Adipose tissue (tissue), 3 donors: Measurements from ENCODE around the gene FGF1. TPM values are rescaled to one million over a fixed set of nuclear protein-coding genes. Genes with fewer than 3 reads are reported as not detected.
"Not testable (repeated sequence)": the region's sequence is repeated elsewhere in the genome, so short reads cannot be mapped to it uniquely, and the experiment has no call there.

Experiments
- H3K27ac ChIP-seq: one replicate; pipeline ENCODE4 v1.5.1; 2013; ENCODE audit warnings: low read depth, low read length
- WGBS, 3 donors: extraction: QIAGEN DNeasy Blood & Tissue Kit; methylation state at CpG; one replicate each; pipeline ENCODE4 v1.1.7; 2013; 5-methylcytosine and 5-hydroxymethylcytosine counted together
- polyA plus RNA-seq, 3 donors: library from polyadenylated mRNA; stranded (reverse); fragments of 200-250 nt; gene quantifications; one replicate each; pipeline ENCODE4 v1.2.3, GENCODE V29; 2013
- donor health status: healthy with polysubstance abuse.
- donor health status: Bipolar disorder and iron deficiency.
- donor health status: healthy.

FGF1 gene
- polyA plus RNA-seq, 3 donors = 0.75 to 2.5 (median 2.4) TPM

DNA sequence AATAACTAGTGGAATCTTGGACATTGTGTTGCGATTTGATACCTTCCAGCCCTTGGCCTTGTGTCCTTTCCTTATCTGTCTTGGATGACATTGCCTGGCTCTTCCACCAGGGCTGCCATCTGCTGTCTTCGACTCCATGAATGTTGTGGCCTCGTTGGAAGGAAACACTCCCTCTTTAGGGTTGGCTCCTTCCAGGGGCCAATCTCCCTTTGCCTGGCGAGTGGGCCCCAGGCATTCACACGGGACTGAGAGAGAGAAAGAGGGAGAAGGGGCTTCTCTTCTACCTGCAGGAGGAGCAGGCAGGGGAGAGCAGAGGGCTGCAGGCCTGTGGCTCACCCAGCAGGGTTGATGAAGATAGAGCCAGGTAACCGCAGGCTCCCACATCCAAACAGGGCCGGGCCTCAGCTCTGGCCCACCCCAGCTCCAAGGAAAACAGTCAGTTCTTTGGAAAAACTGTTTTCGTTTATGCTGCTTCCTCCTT, 31.3 kb downstream of the FGF1 start:
- 63 to 69% (median 66%) methylated on average over 8 of the region's 8 CpGs for WGBS, 3 donors
- no peak overlapping the region for H3K27ac ChIP-seq

DNA sequence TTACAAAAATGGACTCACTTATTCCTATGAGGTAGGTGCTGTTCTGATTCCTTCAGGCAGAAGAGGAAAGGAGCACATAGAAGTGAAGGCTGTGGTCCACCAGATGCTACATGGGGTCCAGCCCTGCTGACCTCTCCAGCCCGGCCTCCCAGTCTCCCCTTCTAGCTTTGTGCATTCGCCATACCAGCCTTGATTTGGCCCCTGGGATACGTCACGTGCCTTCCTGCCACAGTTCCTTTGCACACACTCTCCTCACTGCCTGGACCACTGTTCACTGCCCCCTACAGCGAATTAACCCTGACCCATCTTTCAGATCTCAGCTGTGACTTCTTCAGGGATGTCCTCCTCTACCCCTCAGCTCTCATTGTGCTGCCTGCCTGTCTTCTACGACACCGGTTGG, 32.6 kb downstream of the FGF1 start:
- WGBS, 3 donors = 84 to 94% (median 94%) methylated on average over 7 of the region's 7 CpGs
- no peak overlapping the region for H3K27ac ChIP-seq

DNA sequence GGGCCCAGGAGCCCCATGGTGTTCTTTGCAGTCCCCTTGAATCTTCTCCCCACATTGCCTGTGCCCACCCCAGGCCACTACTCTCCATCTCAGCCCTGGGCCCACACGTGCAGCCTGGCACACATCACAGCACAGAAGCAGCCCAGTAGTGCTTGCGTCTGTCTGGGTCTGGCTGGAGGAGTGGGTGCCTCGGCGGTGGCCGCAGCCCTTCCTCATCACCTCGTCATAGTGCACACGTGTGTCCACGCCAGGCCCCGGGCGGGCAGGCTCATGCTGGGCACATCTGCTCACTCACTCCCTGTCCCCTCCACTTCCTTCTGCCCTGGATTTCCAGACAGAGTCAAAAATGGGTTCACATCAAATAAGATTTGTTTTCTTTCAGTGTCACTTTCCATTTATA, 33.3 kb downstream of the FGF1 start:
- WGBS, 3 donors = 81 to 92% (median 82%) methylated on average over 10 of the region's 10 CpGs
- no peak overlapping the region for H3K27ac ChIP-seq

DNA sequence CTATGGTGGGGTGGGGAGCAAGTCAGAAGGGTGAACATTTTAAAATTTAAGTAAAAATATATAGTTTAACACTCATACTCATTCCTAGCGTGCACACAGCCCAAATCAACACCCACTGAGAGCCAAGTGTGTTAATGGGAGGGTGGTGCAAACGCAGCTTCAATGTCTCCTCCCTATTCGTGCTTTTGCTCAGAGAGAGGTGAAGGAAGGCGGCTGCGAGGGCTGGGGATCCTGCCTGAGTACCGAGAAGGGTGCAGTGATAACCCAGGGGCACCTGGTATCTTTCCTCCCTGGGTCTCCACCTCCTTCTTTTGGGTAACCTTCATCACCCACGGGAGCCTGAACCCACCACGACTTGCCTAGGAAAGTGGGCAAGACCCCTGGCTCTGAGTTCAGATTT, 35.0 kb downstream of the FGF1 start:
- WGBS, 3 donors = 55 to 85% (median 75%) methylated on average over 8 of the region's 8 CpGs
- no peak overlapping the region for H3K27ac ChIP-seq

DNA sequence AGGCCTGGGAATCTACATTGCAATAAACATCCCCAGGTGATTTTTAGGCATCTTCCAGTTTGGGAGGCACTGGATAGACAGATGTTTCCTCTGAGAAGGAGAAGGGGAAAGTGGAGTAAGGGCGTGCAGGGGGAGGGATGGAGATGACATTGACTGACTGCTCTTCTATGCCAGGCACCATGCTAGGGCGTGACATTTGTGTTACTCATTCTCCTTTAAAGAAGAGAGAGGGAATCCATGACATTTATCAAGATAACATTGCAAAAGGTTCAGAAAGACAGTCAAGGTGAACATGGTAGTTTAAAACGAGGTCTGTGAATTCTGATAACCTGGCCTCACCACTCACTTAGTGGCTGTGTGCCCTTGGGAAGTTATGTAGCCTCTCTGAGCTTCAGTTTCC, 35.8 kb downstream of the FGF1 start:
- WGBS, 3 donors = 63 to 83% (median 68%) methylated on average over 3 of the region's 3 CpGs
- H3K27ac ChIP-seq = no peak overlapping the region

DNA sequence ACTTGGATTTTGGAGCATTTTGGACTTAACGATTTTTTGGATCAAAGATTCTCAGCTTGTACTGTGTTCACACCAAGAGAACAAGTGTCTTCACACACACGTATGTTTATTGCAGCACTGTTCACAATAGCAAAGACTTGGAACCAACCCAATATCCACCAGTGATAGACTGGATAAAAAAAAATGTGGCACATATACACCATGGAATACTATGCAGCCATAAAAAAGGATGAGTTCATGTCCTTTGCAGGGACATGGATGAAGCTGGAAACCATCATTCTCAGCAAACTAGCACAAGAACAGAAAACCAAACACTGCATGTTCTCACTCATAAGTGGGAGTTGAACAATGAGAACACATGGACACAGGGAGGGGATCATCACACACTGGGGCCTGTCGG, 37.8 kb downstream of the FGF1 start:
- 89 to 96% (median 95%) methylated on average over 3 of the region's 3 CpGs for WGBS, 3 donors
- not testable (repeated sequence) for H3K27ac ChIP-seq

DNA sequence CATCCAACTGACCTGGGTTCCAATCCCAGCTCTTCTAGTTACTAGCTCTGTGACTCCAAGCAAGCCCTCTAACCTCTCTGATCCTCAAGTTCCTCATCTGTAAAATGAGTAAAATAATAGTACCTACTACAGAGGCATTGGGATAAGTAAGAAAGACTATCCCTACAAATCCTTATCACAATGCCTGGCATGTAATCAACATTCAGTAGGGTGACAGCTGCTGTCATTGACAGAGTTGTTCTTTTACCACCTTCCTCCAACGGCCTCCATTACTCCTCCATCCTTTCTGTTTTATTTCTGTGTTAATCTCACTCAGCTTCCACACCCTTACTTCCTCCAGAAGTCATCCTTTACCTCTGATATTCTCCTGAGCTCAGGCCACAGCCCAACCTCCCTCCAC, 40.4 kb downstream of the FGF1 start:
- WGBS, 3 donors = 47 to 73% (median 57%) methylated on average over 1 of the region's 1 CpG
- no peak overlapping the region for H3K27ac ChIP-seq

DNA sequence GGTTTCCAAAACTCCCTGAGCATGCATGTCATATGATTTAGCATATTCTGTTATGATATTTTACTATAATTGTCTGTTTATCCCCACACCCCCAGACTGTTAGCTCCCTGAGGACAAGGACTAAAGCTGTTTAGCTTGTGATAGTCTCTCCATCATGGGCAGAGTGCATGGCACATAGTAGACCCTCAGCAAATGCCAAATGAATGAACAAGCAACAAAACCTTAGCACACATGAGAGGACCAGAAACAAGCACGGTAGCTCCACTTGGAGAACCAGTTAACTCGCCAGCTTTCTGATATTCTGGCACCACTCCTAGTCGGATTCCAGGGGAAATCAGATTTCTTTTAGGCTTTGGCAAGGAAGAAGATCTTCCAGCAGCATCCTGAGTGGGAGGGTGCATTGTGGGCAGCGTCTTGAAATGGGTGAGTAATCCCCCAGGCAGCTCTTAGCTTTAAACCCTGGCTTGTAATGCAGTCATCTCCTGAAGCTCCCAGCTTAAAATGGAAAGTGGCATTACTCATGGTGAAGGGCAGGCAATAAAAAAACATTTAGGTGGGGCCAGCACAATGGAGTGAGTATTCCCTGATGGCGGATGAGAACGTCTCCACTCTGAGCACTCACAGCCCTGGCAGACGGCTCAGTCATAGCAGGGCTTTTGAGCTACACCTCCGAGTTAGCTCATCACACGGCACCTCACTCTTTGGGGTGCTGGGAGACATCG, 41.1 kb downstream of the FGF1 start:
- H3K27ac ChIP-seq = no peak overlapping the region
- WGBS, 3 donors = 46 to 52% (median 46%) methylated on average over 10 of the region's 10 CpGs

DNA sequence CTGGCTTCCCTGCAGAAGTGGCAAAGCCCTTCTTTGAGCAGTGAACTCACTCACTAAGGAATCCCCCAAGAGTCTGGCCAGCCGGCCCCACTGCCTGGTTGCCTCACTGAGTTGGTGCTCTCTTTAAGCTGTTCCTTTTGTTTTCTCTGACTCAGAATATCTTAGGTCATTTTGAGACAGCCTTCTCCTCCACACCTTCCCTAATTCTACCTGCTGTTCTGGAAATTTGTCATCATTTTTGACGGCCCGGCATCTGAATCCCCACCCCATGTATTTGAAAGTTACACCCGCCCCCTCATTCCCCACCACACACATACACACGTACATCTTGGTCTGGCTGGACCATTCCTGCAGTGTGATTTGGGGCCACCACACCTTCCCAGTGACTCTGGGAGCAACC, 41.8 kb downstream of the FGF1 start:
- H3K27ac ChIP-seq = no peak overlapping the region

DNA sequence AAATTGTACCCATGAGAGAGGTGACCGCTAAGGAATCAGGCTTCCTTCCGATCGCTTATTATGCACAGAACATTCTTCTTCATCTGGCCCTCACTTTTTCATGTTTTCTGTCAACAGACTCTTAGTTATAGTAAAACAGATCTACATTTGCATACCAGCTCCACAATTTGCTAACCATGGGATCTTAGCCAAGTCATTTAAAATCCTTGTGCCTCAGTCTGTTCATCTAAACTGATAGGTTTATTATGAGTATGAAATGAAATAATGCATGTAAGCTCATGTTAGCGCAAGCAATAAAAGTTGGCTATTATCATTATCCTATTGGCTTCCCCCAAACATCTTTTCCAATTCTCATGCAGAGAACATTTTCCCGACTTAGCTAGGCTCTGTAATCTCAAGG, 42.3 kb downstream of the FGF1 start:
- 72 to 82% (median 80%) methylated on average over 5 of the region's 5 CpGs for WGBS, 3 donors
- H3K27ac ChIP-seq = no peak overlapping the region

More for the DNA sequence above, 41.8 kb downstream of the FGF1 start:
- WGBS, 3 donors = 62 to 81% (median 78%) methylated on average over 5 of the region's 5 CpGs

DNA sequence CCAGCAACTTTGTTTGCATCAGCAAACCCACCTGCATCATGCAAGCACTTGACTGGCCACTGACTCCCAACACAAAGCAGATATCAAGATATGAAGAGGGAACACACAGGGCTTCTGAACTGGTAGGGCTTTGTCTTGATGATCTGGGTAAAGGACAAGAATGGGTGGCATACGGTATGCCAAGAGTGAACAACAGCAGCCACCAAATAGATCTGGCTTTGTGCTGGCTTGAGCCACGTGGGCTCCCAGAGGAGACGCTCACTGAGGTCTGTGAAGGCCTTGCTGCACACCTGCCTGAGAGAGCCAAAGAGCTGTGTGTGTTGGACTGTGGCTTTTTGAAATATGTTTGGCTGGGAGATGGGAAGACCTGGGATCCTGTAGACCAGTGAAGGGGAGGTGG, 43.5 kb downstream of the FGF1 start:
- 74 to 94% (median 90%) methylated on average over 3 of the region's 3 CpGs for WGBS, 3 donors
- no peak overlapping the region for H3K27ac ChIP-seq

DNA sequence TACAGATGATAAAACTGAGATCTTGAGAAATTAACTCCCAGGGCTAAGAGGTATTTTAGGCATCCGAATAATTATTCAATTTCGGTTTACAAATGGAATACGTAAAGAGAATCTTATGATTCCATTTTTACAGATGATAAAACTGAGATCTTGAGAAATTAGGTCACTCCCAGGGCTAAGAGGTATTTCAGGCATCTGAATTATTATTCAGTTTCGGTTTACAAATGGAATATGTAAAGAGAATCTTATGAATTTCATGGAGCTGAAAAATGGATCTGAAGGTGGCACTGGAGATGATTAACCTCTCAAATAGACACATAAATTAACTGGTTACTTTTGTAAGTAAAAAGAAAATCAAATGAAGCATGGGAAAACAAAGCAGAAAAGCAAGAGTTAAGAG, 44.2 kb downstream of the FGF1 start:
- WGBS, 3 donors = 75 to 87% (median 83%) methylated on average over 4 of the region's 4 CpGs
- no peak overlapping the region for H3K27ac ChIP-seq

DNA sequence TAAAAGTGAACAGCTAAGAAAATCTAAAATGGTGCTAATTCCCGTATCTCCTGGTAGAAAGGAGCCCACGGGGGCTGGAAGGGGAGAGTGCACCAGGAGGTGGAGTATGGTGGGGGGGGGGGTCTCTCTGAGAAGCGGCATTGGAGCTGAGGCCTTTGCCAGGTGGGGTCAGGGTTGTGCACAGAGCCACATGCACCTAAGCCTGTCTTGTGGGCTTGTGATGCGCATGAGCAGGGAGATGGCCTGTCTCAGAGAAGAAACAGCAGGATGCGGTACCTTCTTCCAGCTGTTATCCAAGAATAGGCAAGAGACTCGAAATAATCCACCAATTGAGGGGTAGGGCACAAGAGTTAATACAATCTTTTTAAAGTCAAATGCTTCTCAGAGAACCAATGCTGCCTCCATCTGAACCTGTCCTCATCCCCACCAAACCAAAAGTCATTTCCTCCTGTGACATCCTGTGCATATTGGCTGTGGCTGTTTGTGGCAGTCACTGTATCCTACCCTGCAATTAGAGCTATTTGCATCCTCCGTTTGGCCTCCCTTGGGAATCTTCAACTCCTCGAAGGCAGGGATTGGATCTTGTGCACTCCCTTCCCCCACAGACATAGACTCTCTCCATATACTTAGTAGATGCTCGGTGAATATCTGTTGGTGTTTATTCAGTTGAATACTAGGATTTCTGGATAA, 45.4 kb downstream of the FGF1 start:
- 66 to 72% (median 68%) methylated on average over 9 of the region's 9 CpGs for WGBS, 3 donors
- H3K27ac ChIP-seq = no peak overlapping the region

DNA sequence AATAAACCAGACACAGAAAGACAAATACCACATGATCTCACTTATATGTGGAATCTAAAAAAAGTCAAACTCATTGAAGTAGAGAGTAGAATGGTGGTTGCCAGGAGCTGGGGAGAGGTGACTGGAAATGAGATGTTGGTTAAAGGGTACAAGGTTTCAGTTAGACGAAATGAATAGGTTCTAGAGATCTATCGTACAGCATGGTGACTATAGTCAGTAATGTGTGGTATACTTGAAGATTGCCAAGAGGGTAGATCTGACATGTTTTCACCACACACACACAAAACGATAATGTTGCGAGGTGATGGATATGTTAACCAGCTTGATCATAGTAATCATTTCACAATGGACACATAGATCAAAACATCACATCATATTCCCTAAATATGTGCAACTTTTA, 46.4 kb downstream of the FGF1 start:
- H3K27ac ChIP-seq = no peak overlapping the region
- WGBS, 3 donors = 80 to 95% (median 86%) methylated on average over 4 of the region's 4 CpGs

DNA sequence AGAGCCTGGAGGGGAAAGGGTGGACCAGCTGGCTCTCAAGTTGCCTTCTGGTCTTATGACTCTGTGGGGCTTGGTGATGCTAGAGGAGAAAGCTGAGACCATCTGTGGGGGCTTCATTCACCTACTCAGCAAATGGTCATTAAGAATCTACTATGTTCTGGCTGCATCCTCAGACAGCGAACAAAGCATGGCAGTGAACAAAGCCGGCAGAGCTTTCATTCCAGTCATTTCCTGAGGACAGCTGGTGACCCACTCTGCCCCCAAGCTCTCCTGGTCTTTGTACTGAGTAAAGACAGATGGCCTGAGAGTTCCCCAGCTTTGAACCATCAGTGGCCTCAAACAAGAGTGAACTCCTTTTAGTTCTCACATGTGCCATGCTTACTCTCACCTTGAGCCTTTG, 48.0 kb downstream of the FGF1 start:
- H3K27ac ChIP-seq = no peak overlapping the region
- 82 to 91% (median 88%) methylated on average over 2 of the region's 2 CpGs for WGBS, 3 donors

DNA sequence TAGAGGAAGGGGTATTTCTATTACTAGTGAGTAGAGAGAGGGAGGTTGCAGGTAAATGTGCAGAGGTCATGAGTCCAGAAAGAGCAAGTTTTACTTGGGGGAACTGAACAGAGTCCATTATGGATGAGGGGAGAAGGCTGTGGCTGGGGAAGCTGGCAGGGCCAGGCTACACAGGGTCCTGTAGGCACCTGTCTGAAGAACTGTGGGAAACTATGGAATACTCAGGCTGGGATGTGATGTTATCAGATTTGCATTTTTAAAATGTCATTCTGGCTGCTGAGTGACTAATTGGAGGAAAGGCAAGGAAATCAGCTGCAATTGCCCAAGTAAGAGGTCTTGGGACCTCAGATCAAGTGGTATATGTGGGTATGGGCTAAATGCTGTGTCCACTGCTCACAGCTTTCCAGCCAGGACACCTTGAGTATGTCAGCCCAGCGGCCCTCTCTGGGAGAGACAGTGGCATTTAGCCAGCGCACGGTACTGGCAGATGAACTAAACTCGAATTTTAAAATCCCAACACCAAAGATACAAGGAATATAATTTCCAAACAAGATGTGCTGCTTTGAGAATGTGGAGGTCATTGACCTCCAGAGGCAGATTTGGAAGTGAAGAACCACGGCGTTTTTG, 49.1 kb downstream of the FGF1 start:
- no peak overlapping the region for H3K27ac ChIP-seq
- WGBS, 3 donors = 79 to 81% (median 80%) methylated on average over 6 of the region's 6 CpGs

DNA sequence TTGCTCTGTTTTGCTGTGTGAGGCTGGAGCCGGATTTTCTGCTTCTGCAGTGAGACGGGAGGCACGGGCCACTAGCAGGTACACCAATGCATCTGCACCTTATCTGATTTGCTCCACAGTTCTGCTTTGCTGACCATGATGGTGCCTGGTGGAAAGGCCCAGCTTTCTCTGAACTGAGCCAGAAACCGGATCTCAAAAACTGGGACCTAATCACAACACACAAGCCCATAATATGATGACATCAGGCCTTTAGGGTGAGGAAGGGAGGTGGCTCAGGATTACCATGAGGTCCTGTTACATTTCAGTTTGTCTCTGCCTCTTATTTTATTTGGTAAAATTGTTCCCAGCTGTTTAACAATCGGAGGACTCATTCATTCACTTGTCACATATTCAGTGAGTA, 49.8 kb downstream of the FGF1 start:
- 55 to 68% (median 64%) methylated on average over 5 of the region's 5 CpGs for whole genome bisulfite sequencing, 3 donors
- no peak overlapping the region for H3K27ac ChIP-seq

DNA sequence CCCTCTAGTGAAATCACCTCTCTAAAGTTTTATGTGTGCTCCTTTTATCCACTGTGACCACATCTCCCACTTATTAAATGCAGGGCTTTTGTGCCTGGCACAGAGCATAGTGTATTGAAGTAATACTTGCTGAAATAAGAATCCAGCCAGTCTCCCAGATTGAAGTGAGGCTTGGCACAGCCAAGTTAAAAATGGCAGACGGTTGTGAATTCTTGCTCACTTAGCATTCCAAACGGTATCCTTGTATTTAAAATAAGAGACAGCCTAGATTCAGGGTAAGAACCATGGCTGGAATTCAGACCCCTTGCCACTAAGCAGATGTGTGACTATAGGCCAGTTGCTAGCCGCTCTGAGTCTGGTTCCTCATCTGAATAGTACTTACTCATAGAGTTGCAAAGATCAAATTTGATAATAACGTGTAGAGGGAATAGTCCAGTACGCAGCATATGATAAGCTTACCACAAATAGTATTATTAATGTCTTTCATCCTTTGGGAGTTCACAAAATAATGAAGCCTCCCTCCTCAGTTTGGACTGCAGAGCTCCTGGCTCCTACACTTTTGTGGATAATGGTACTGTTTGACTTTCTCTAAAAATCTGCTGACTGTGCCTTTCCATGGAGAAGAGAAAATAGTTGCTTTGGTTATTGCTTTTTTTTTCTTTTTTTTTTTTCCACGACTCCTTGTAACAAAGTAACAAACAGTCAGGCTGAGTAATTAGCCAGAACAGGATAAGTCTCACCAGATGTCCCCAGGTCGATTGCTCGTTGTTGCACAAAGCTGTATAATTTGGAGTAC, 51.5 kb downstream of the FGF1 start:
- 56 to 64% (median 56%) methylated on average over 8 of the region's 8 CpGs for WGBS, 3 donors
- H3K27ac ChIP-seq = no peak overlapping the region
